A673 (cell line): ENCODE measurements around the gene FAM120B. TPM values are rescaled to one million over a fixed set of nuclear protein-coding genes. Genes with fewer than 3 reads are reported as not detected.

Experiments
- BruUV-seq: library from RNA; stranded (reverse); fragments of 400-500 nt; replicated peaks from 2 replicates; lab custom pipeline; 2021; lab: Mats Ljungman, UMichigan
- CTCF ChIA-PET: fragments of 300-600 bp; sonication (Branson Sonifier 250); formaldehyde crosslinking; loops from one replicate; lab custom pipeline; 2022; ENCODE audit warnings: antibody characterized with exemption; lab: Charles Lee
- POLR2A ChIA-PET: fragments of 300-600 bp; sonication (Branson Sonifier 250); formaldehyde crosslinking; loops from one replicate; lab custom pipeline; 2022; ENCODE audit warnings: antibody characterized with exemption; ENCODE audit not compliant: low non-redundant PET; lab: Charles Lee
- DNase-seq: peaks from one replicate; pipeline ENCODE4 v3.0.0-alpha.2; 2015; ENCODE audit warnings: low spot score
- H3K27ac ChIP-seq: fragments of 200-600 bp; sonication (generic); 2 replicates; pipeline ENCODE4 v1.5.1; 2016; ENCODE audit warnings: mixed run types, low read depth, mild to moderate bottlenecking, mixed read lengths, antibody characterized with exemption, low read length; ENCODE audit not compliant: poor library complexity, severe bottlenecking
- H3K27me3 ChIP-seq: fragments of 200-600 bp; sonication (generic); replicated peaks from 2 replicates; pipeline ENCODE4 v1.6.1; 2017; ENCODE audit warnings: mixed run types, low read depth, mild to moderate bottlenecking, mixed read lengths, antibody characterized with exemption, low read length; ENCODE audit not compliant: insufficient read depth, poor library complexity
- H3K36me3 ChIP-seq: fragments of 200-600 bp; sonication (generic); 2 replicates; pipeline ENCODE4 v1.6.1; 2016; ENCODE audit warnings: mixed run types, mild to moderate bottlenecking, mixed read lengths, antibody characterized with exemption, low read length; ENCODE audit not compliant: insufficient read depth, poor library complexity, severe bottlenecking
- H3K4me1 ChIP-seq: fragments of 200-600 bp; sonication (generic); 2 replicates; pipeline ENCODE4 v1.6.1; 2017; ENCODE audit warnings: mixed run types, mild to moderate bottlenecking, mixed read lengths, antibody characterized with exemption, low read length; ENCODE audit not compliant: insufficient read depth, poor library complexity, severe bottlenecking
- H3K4me3 ChIP-seq: fragments of 200-600 bp; sonication (generic); 2 replicates; pipeline ENCODE4 v1.5.1; 2016; ENCODE audit warnings: low read depth, mixed run types, mild to moderate bottlenecking, mixed read lengths, low read length; ENCODE audit not compliant: poor library complexity, severe bottlenecking
- H3K9me3 ChIP-seq: fragments of 200-600 bp; sonication (generic); 2 replicates; pipeline ENCODE4 v1.6.1; 2016; ENCODE audit warnings: mixed run types, low read depth, mild to moderate bottlenecking, mixed read lengths, antibody characterized with exemption, low read length; ENCODE audit not compliant: poor library complexity, severe bottlenecking
- CTCF ChIP-seq: fragments of 300-800, 200-600 bp; sonication (generic); conservative IDR thresholded peaks from 2 replicates; pipeline ENCODE4 v1.5.1; 2017; ENCODE audit warnings: low read depth, mild to moderate bottlenecking, antibody characterized with exemption, low read length, moderate library complexity, mixed read lengths
- EZH2 ChIP-seq: fragments of 200-600 bp; sonication (generic); IDR thresholded peaks from 2 replicates; pipeline ENCODE4 v1.6.1; 2017; ENCODE audit warnings: borderline replicate concordance, low read depth, mild to moderate bottlenecking, mixed read lengths, antibody characterized with exemption, low read length; ENCODE audit not compliant: poor library complexity, severe bottlenecking
- intact Hi-C: fragments of 100-400 bp; cut with micrococcal nuclease; formaldehyde crosslinking; loops from one replicate; pipeline ENCODE4 v1.10.0; 2022; ENCODE audit not compliant: unreplicated experiment
- total RNA-seq: library from RNA; stranded (reverse); gene quantifications from 2 replicates; pipeline ENCODE4 v1.2.3, GENCODE V29; 2021

The FAM120B gene
- total RNA-seq, 1 experiment from 2014 or later: 31.6 TPM

DNA sequence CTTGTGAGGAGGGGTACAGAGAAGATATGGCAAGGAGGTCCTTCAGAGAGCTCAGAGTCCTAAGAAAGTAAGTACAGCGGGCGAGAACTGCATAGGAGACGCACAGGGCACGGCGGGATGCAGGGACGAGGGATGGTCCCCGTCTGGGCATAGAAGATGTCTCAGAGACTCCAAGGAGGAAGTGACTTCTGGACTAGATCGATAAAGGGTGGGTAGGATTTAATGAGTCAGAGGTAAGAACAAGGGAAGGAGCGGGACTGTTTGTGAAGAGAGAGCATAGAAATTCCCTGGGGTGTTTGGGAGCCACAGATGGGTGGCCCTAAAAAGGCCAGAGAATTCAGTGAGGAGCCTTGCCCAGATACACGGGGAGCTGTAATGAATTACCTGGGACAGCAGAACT lies 69.1 kb downstream of the FAM120B start:
- H3K27me3 ChIP-seq: no peaks in the 10 kb centered on the region
- no TSS peak for BruUV-seq
- DNase-seq: no peak
- H3K4me3 ChIP-seq: no peak overlapping the region
- intact Hi-C loops: no loop called here
- no peak overlapping the region for H3K27ac ChIP-seq
- no peaks in the 10 kb centered on the region for H3K36me3 ChIP-seq
- ChIA-PET CTCF (no interaction called here), POLR2A (no interaction called here)
- H3K9me3 ChIP-seq: no peaks in the 10 kb centered on the region
- TF ChIP-seq EZH2 (no peak), CTCF (no peak)
- H3K4me1 ChIP-seq: no peaks in the 10 kb centered on the region

DNA sequence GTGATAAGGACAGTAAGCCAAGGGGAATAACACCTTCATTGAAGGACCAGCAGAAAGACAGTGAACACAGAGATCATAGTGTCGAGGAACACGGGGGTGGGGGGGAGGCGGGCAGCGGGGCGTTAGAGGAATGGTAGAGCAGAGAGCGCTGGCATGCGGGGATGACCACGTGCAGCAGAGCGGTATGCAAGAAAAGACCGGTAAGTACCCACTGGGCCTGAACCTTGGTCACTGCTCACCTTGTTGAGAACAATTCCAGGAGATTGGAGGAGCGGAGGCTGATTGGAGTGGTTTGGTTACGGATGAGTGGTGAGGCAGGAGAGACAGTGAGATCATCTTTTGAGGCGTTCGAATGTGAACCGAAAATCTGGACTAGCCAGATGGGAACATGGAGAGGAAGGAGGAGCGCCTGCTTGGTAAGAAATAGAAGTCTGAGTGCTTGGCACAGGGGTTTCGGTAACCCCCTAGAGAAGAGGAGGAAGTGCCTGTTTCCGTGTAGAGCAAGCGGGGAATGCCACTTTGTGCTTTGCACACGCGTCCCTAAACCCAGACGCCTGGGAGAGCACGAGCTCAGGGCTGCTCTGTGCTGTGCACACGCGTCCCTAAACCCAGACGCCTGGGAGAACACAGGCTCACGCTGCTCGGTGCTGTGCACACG lies 70.0 kb downstream of the FAM120B start:
- CTCF ChIA-PET: no interaction called here

GRCh38 chr6:170378502-170378901 lies 71.9 kb downstream of the FAM120B start:
- POLR2A ChIA-PET: no interaction called here
- CTCF ChIA-PET: no interaction called here

More for the DNA sequence above, 70.0 kb downstream of the FAM120B start:
- Histone ChIP-seq H3K36me3 (no peaks in the 10 kb centered on the region), H3K27me3 (no peaks in the 10 kb centered on the region), H3K9me3 (no peaks in the 10 kb centered on the region), H3K27ac (no peak overlapping the region), H3K4me1 (no peaks in the 10 kb centered on the region), H3K4me3 (no peak overlapping the region)
- DNase-seq: no peak
- BruUV-seq: no TSS peak
- intact Hi-C loops: no loop called here
- POLR2A ChIA-PET: no interaction called here
- TF ChIP-seq EZH2: no peak
- no peak for TF ChIP-seq CTCF

More at GRCh38 chr6:170378502-170378901, 71.9 kb downstream of the FAM120B start:
- no TSS peak for BruUV-seq
- H3K36me3 ChIP-seq: no peaks in the 10 kb centered on the region
- no peaks in the 10 kb centered on the region for H3K4me1 ChIP-seq
- no peak overlapping the region for H3K27ac ChIP-seq
- no peak overlapping the region for H3K4me3 ChIP-seq
- DNase-seq: no peak
- no peak for TF ChIP-seq CTCF
- no peak for TF ChIP-seq EZH2
- H3K9me3 ChIP-seq: no peaks in the 10 kb centered on the region
- no peaks in the 10 kb centered on the region for H3K27me3 ChIP-seq
- intact Hi-C loops: no loop called here
